NB4 (cell line): ENCODE results near the gene SMIM45.

Source experiments
- CTCF ChIP-seq: IDR thresholded peaks from one replicate; pipeline ENCODE4 v1.5.1; 2012; ENCODE audit warnings: low read depth, low read length
- MAX ChIP-seq: IDR thresholded peaks from 2 replicates; pipeline ENCODE4 v1.6.1; 2011; ENCODE audit warnings: low read depth, low read length
- MYC ChIP-seq: IDR thresholded peaks from 2 replicates; pipeline ENCODE4 v1.6.1; 2011; ENCODE audit warnings: low read depth, low read length
- POLR2A ChIP-seq: IDR thresholded peaks from 2 replicates; pipeline ENCODE4 v1.6.1; 2011; ENCODE audit warnings: mild to moderate bottlenecking; ENCODE audit not compliant: insufficient read length; ENCODE audit errors: extremely low read depth

GRCh38 chr22:41948142-41948541 is 3.8 kb upstream of the SMIM45 start:
- TF ChIP-seq CTCF = no peak
- no peak for TF ChIP-seq POLR2A
- no peak for TF ChIP-seq MAX
- no peak for TF ChIP-seq MYC
